Stomach (tissue), 9 donors: Measurements from ENCODE around the gene AQP7. TPM values are rescaled to one million over a fixed set of nuclear protein-coding genes. Genes with fewer than 3 reads are reported as not detected.
"Not testable (repeated sequence)": the region's sequence is repeated elsewhere in the genome, so short reads cannot be mapped to it uniquely, and the experiment has no call there.

Experiments used
- DNase-seq, 2 donors: peaks; one replicate each; pipeline versions ENCODE4 v3.0.0 to v3.0.0-alpha.2; 2013 to 2019
- H3K27ac ChIP-seq, 5 donors: fragments of 200-600 bp in 4 of 5; sonication (generic) in 4 of 5; one replicate each; pipeline ENCODE4 v1.5.1; 2013 to 2019; ENCODE audit warnings: mild to moderate bottlenecking in 1 of 5, moderate library complexity in 1 of 5
- H3K27me3 ChIP-seq, 3 donors: fragments of 200-600 bp; sonication (generic); one replicate each; pipeline ENCODE4 v1.5.1; 2017 to 2019; ENCODE audit warnings: mixed run types in 1 of 3
- H3K36me3 ChIP-seq, 4 donors: fragments of 200-600 bp; sonication (generic); 1 replicate in 3 of 4; 2 replicates in 1 of 4; pipeline ENCODE4 v1.5.1; 2016 to 2019
- H3K4me1 ChIP-seq, 4 donors: fragments of 200-600 bp; sonication (generic); one replicate each; pipeline ENCODE4 v1.5.1; 2016 to 2019
- H3K4me3 ChIP-seq, 4 donors: fragments of 200-600 bp; sonication (generic) in 3 of 4; one replicate each; pipeline ENCODE4 v1.5.1; 2016 to 2019; ENCODE audit warnings: mild to moderate bottlenecking in 1 of 4
- H3K9me3 ChIP-seq, 4 donors: fragments of 200-600 bp; sonication (generic); one replicate each; pipeline ENCODE4 v1.5.1; 2016 to 2019
- EP300 ChIP-seq: sonication (generic); formaldehyde crosslinking; IDR thresholded peaks from one replicate; pipeline ENCODE4 v1.6.1; 2017; ENCODE audit warnings: antibody characterized with exemption
- POLR2A ChIP-seq, 4 donors: fragments of 450-650 bp; IDR thresholded peaks; one replicate each; pipeline ENCODE4 v1.6.1; 2016; ENCODE audit warnings: antibody characterized with exemption in 4 of 4, control low read depth in 2 of 4, mild to moderate bottlenecking in 1 of 4, moderate library complexity in 1 of 4
- POLR2AphosphoS5 ChIP-seq, 3 donors: sonication (generic); formaldehyde crosslinking; IDR thresholded peaks; one replicate each; pipeline ENCODE4 v1.6.1; 2016; ENCODE audit warnings: antibody characterized with exemption in 3 of 3
- WGBS, 5 donors: extraction: QIAGEN DNeasy Blood & Tissue Kit in 3 of 5; methylation state at CpG; one replicate each; pipeline versions ENCODE4 v1.1.5 to v1.1.7; 2013 to 2018; 5-methylcytosine and 5-hydroxymethylcytosine counted together
- intact Hi-C: fragments of 100-400 bp; cut with DNase I; formaldehyde crosslinking; loops from one replicate; pipeline ENCODE4 v1.15.1; 2023; ENCODE audit warnings: low total_unique reads
- polyA plus RNA-seq, 3 donors: library from polyadenylated mRNA; stranded (reverse); fragments of 200-250 nt; gene quantifications; one replicate each; pipeline ENCODE4 v1.2.3, GENCODE V29; 2013
- total RNA-seq, 5 donors: library from RNA; depleted of rRNA; stranded (reverse); fragments of >200 nt; gene quantifications; one replicate each; pipeline versions ENCODE4 v1.1.0 to v1.2.3, GENCODE V29; 2014 to 2016
- TF ChIP-seq, protein P1 (sequence below), 7 experiments: fragments of 450-650 bp in 4 of 7; fragments of 200-600 bp in 3 of 7; sonication (generic) in 3 of 7; IDR thresholded peaks; one replicate each; pipeline ENCODE4 v1.5.1; 2016 to 2019; ENCODE audit warnings: antibody characterized with exemption in 7 of 7, control low read depth in 2 of 7, mild to moderate bottlenecking in 1 of 7
- donor health status: healthy with polysubstance abuse.
- donor health status: Bipolar disorder and iron deficiency.
- donor health status: healthy.

Gene AQP7
- total and polyA plus RNA-seq, 8 donors = 1.1 to 17.4 (median 3.3) TPM; not detected in 2

DNA sequence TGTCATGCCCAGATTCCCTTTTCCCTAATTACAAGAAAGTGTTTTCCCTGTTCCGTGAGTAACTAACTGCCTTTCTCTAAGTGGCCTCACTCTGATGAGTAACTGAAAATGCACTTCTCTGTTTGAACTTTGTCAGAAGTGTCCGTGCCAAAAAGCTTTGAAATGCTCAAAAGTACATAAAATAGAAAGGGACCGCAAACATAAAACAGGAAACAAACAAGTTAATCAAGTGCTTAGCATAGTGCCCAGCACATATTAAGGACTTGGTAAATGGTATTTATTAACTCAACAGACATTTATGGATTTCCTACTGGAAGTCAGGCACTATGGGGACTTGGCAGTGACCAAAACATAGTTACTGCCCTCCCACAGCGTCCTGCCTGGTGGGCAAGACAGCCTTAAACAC, 22.8 kb upstream of the AQP7 start:
- H3K36me3 ChIP-seq = no peaks in the 10 kb centered on the region
- H3K27ac ChIP-seq = no peak overlapping the region
- TF ChIP-seq POLR2AphosphoS5 (IDR thresholded peaks at IDR 0.05) (no peak), EP300 (no peak), POLR2A (IDR thresholded peaks at IDR 0.05) (no peak)
- TF ChIP-seq, protein P1, sequence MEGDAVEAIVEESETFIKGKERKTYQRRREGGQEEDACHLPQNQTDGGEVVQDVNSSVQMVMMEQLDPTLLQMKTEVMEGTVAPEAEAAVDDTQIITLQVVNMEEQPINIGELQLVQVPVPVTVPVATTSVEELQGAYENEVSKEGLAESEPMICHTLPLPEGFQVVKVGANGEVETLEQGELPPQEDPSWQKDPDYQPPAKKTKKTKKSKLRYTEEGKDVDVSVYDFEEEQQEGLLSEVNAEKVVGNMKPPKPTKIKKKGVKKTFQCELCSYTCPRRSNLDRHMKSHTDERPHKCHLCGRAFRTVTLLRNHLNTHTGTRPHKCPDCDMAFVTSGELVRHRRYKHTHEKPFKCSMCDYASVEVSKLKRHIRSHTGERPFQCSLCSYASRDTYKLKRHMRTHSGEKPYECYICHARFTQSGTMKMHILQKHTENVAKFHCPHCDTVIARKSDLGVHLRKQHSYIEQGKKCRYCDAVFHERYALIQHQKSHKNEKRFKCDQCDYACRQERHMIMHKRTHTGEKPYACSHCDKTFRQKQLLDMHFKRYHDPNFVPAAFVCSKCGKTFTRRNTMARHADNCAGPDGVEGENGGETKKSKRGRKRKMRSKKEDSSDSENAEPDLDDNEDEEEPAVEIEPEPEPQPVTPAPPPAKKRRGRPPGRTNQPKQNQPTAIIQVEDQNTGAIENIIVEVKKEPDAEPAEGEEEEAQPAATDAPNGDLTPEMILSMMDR (IDR thresholded peaks at IDR 0.05) = no peak
- intact Hi-C loops = no loop called here
- H3K4me3 ChIP-seq = no peak overlapping the region
- no peak for DNase-seq
- H3K9me3 ChIP-seq = no peaks in the 10 kb centered on the region
- 35 to 59% (median 50%) methylated on average over 4 of the region's 4 CpGs for WGBS, 5 donors
- no peaks in the 10 kb centered on the region for H3K4me1 ChIP-seq
- no peaks in the 10 kb centered on the region for H3K27me3 ChIP-seq

DNA sequence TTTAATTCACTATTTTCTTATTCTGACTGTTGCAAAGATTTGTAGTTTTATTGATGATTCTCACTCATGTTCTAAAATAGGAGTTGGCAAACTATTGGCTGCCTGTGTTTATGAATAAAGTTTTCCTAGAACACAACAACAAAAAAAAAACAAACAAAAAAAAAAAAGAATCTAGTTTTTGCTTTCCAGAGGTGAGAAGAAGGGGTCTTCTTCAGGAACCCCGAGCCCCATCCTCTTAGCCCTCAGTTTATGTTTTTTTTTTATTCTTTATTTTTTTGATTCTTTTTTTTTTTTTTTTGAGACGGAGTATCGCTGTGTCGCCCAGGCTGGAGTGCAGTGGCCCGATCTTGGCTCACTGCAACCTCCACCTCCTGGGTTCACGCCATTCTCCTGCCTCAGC, 22.1 kb upstream of the AQP7 start:
- DNase-seq, H3K4me1 ChIP-seq, H3K9me3 ChIP-seq, H3K27me3 ChIP-seq, H3K36me3 ChIP-seq, H3K27ac ChIP-seq, intact Hi-C loops, H3K4me3 ChIP-seq: not testable (repeated sequence)
- WGBS, 5 donors = 93 to 97% (median 96%) methylated on average over 6 of the region's 6 CpGs

DNA sequence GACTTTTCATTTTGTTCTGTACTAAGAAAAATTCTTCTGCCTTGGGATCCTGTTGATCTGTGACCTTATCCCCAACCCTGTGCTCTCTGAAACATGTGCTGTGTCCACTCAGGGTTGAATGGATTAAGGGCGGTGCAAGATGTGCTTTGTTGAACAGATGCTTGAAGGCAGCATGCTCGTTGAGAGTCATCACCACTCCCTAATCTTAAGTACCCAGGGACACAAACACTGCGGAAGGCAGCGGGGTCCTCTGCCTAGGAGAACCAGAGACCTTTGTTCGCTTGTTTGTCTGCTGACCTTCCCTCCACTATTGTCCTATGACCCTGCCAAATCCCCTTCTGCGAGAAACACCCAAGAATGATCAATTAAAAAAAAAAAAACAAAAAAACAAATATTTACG, 21.7 kb upstream of the AQP7 start:
- intact Hi-C loops, H3K36me3 ChIP-seq, H3K9me3 ChIP-seq, H3K4me3 ChIP-seq, H3K4me1 ChIP-seq, H3K27ac ChIP-seq, H3K27me3 ChIP-seq, DNase-seq: not testable (repeated sequence)
- 65 to 78% (median 76%) methylated on average over 5 to 7 of the region's 7 CpGs; no CpG with 5 or more reads in 1 of the 5 donors for WGBS, 5 donors

DNA sequence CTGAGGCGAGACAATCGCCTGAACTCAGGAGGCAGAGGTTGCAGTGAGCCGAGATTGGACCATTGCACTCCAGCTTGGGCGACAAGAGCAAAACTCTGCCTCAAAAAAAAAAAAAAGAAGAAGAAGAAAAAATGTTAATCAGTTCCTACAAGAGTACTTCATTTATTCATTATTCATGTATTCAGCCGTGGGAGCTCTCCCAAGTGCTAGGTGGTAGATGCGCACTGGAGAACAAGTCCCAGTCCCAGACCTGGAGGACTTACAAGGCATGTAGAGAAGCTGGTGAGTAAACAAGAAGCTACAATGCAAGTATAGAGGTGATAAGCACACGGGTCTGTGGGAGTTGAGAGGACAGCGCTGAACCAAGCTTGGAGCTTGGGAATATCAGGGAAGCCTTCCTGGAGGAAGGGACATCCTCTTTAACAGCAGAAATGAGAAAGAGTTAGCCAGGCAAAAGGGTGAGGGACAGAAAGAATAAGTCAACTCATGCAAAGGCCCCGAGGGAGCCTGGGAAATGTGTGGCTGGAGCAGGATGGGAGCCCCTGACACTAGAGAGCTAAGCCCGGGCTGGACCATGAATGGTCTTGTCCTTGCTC, 17.4 kb upstream of the AQP7 start:
- no peaks in the 10 kb centered on the region for H3K36me3 ChIP-seq
- H3K4me3 ChIP-seq = no peak overlapping the region
- H3K27me3 ChIP-seq = no peaks in the 10 kb centered on the region
- peaks cover 15 to 33% (median 23%) of the 10 kb centered on the region in 4 donors for H3K4me1 ChIP-seq
- TF ChIP-seq, protein P1 (IDR thresholded peaks at IDR 0.05) = no peak
- no peak for TF ChIP-seq POLR2AphosphoS5 (IDR thresholded peaks at IDR 0.05)
- no peak for TF ChIP-seq POLR2A (IDR thresholded peaks at IDR 0.05)
- TF ChIP-seq EP300 = no peak
- intact Hi-C loops = no loop called here
- WGBS, 5 donors = 68 to 83% (median 75%) methylated on average over 10 of the region's 10 CpGs
- H3K27ac ChIP-seq = no peak overlapping the region
- H3K9me3 ChIP-seq = no peaks in the 10 kb centered on the region
- DNase-seq = no peak

DNA sequence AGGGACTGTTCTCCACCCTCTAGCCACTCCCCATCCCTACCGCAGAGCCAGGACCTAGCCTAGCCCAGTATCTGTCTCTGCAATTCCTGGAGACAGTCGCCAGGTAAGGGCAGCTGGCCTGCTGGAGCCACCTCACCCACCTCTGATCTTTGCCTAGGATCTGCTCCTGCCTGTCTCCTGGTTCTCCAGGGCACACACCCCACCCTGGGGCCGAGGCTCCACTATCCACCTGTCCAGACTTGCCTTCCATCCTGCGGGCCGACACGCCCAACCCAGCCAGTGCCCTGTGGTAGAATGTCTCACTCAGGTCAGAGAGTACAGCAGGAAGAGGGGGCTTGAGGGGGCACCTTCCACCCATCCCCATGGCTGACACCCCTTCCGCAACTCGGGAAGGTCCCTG, 15.7 kb upstream of the AQP7 start:
- Histone ChIP-seq H3K27ac (peak overlapping the region in 1 of 5 donors; percentile 8), H3K36me3 (no peaks in the 10 kb centered on the region)

More for the DNA sequence above, 15.7 kb upstream of the AQP7 start:
- TF ChIP-seq POLR2A (IDR thresholded peaks at IDR 0.05) (no peak), POLR2AphosphoS5 (IDR thresholded peaks at IDR 0.05) (no peak), EP300 (no peak)
- TF ChIP-seq, protein P1 (IDR thresholded peaks at IDR 0.05) = no peak
- H3K9me3 ChIP-seq = no peaks in the 10 kb centered on the region
- peaks cover 20 to 41% (median 34%) of the 10 kb centered on the region in 4 donors for H3K4me1 ChIP-seq
- DNase-seq = no peak
- intact Hi-C loops = no loop called here
- WGBS, 5 donors = 74 to 92% (median 87%) methylated on average over 8 of the region's 8 CpGs
- no peak overlapping the region for H3K4me3 ChIP-seq
- H3K27me3 ChIP-seq = no peaks in the 10 kb centered on the region
